Measurements from ENCODE around the gene SMCO4. TPM values are rescaled to one million over a fixed set of nuclear protein-coding genes. Genes with fewer than 3 reads are reported as not detected.

The SMCO4 gene
- total RNA-seq, 1 donor from 2014 or later, result 24.0 TPM

GRCh38 chr11:93560199-93560932 is 17.2 kb upstream of the SMCO4 start:
- no peak for DNase-seq (ENCODE audit: low spot score)
- no peaks in the 10 kb centered on the region for H3K4me1 Mint-ChIP-seq (ENCODE audit: low read depth)
- H3K9me3 Mint-ChIP-seq (ENCODE audit: low read depth), result no peaks in the 10 kb centered on the region
- H3K27ac Mint-ChIP-seq (ENCODE audit: unreplicated experiment), result no peak overlapping the region
- H3K27me3 Mint-ChIP-seq (ENCODE audit: low read depth), result peaks cover 12% of the 10 kb centered on the region
- no peak for TF ChIP-seq CTCF (IDR thresholded peaks at IDR 0.05)
- H3K4me3 Mint-ChIP-seq (ENCODE audit: unreplicated experiment), result no peak overlapping the region
- H3K36me3 Mint-ChIP-seq (ENCODE audit: low read depth), result no peaks in the 10 kb centered on the region

GRCh38 chr11:93559681-93560080 is 16.5 kb upstream of the SMCO4 start:
- Mint-ChIP-seq H3K27ac (ENCODE audit: unreplicated experiment) (no peak overlapping the region), H3K27me3 (ENCODE audit: low read depth) (peaks cover 13% of the 10 kb centered on the region), H3K4me1 (ENCODE audit: low read depth) (no peaks in the 10 kb centered on the region), H3K4me3 (ENCODE audit: unreplicated experiment) (no peak overlapping the region), H3K36me3 (ENCODE audit: low read depth) (no peaks in the 10 kb centered on the region), H3K9me3 (ENCODE audit: low read depth) (no peaks in the 10 kb centered on the region)
- no peak for TF ChIP-seq CTCF (IDR thresholded peaks at IDR 0.05)
- DNase-seq (ENCODE audit: low spot score), result no peak

- no peak overlapping the region for H3K4me3 Mint-ChIP-seq (ENCODE audit: unreplicated experiment)
- H3K36me3 Mint-ChIP-seq (ENCODE audit: low read depth), result no peaks in the 10 kb centered on the region
- no peak for TF ChIP-seq CTCF (IDR thresholded peaks at IDR 0.05)
- H3K27me3 Mint-ChIP-seq (ENCODE audit: low read depth), result peaks cover 28% of the 10 kb centered on the region
- no peaks in the 10 kb centered on the region for H3K9me3 Mint-ChIP-seq (ENCODE audit: low read depth)
- H3K4me1 Mint-ChIP-seq (ENCODE audit: low read depth), result no peaks in the 10 kb centered on the region
- DNase-seq (ENCODE audit: low spot score), result no peak
- H3K27ac Mint-ChIP-seq (ENCODE audit: unreplicated experiment), result no peak overlapping the region
Measured at GRCh38 chr11:93552874-93553273, 9.7 kb upstream of the SMCO4 start.

GRCh38 chr11:93549976-93550375 is 6.8 kb upstream of the SMCO4 start:
- Mint-ChIP-seq H3K9me3 (ENCODE audit: low read depth) (no peaks in the 10 kb centered on the region), H3K36me3 (ENCODE audit: low read depth) (no peaks in the 10 kb centered on the region), H3K27ac (ENCODE audit: unreplicated experiment) (no peak overlapping the region), H3K4me1 (ENCODE audit: low read depth) (no peaks in the 10 kb centered on the region), H3K27me3 (ENCODE audit: low read depth) (peaks cover 16% of the 10 kb centered on the region), H3K4me3 (ENCODE audit: unreplicated experiment) (no peak overlapping the region)
- no peak for TF ChIP-seq CTCF (IDR thresholded peaks at IDR 0.05)
- DNase-seq (ENCODE audit: low spot score), result no peak

- DNase-seq (ENCODE audit: low spot score), result no peak
- no peak for TF ChIP-seq CTCF (IDR thresholded peaks at IDR 0.05)
- Mint-ChIP-seq H3K27ac (ENCODE audit: unreplicated experiment) (no peak overlapping the region), H3K4me1 (ENCODE audit: low read depth) (peaks cover under 1% of the 10 kb centered on the region), H3K36me3 (ENCODE audit: low read depth) (no peaks in the 10 kb centered on the region), H3K9me3 (ENCODE audit: low read depth) (no peaks in the 10 kb centered on the region), H3K4me3 (ENCODE audit: unreplicated experiment) (no peak overlapping the region), H3K27me3 (ENCODE audit: low read depth) (peaks cover 13% of the 10 kb centered on the region)
Measured at GRCh38 chr11:93548679-93549319, 5.6 kb upstream of the SMCO4 start.

Measured in chondrocyte (in vitro differentiated cells).